Activated T-helper 1 cell treated with anti-CD3 and anti-CD28 coated beads, Interleukin-12 subunit alpha, Interleukin-12 subunit beta, Interleukin-2, Interleukin-4 antibody, amounts not matched to agents 30 ng/mL and 10 ng/mL and 1 ng/mL, durations not matched to agents 14 hours and 24 hours and 36 hours (primary cell): ENCODE data around the gene DYNC2LI1. TPM values are rescaled to one million over a fixed set of nuclear protein-coding genes. Genes with fewer than 3 reads are reported as not detected.

ENCODE experiments used
- DNase-seq: peaks from one replicate; pipeline ENCODE4 v3.0.0; 2021; ENCODE audit warnings: low spot score
- H3K27ac Mint-ChIP-seq: one replicate; pipeline ENCODE4 v1.8.0; 2021; ENCODE audit warnings: mild to moderate bottlenecking, mixed read lengths
- H3K27me3 Mint-ChIP-seq: one replicate; pipeline ENCODE4 v1.8.0; 2022; ENCODE audit warnings: mild to moderate bottlenecking, moderate library complexity, mixed read lengths; ENCODE audit not compliant: insufficient read depth
- H3K36me3 Mint-ChIP-seq: one replicate; pipeline ENCODE4 v1.8.0; 2021; ENCODE audit warnings: low read depth, mixed read lengths
- H3K4me1 Mint-ChIP-seq: one replicate; pipeline ENCODE4 v1.8.0; 2021; ENCODE audit warnings: low read depth, mixed read lengths
- H3K4me3 Mint-ChIP-seq: one replicate; pipeline ENCODE4 v1.8.0; 2021; ENCODE audit warnings: mild to moderate bottlenecking, moderate library complexity, mixed read lengths
- H3K9me3 Mint-ChIP-seq: one replicate; pipeline ENCODE4 v1.8.0; 2021; ENCODE audit warnings: mixed read lengths
- intact Hi-C: fragments of 100-400 bp; cut with micrococcal nuclease; formaldehyde crosslinking; loops from one replicate; pipeline ENCODE4 v1.15.1; 2024
- total RNA-seq: library from RNA; stranded (reverse); gene quantifications from 2 replicates; pipeline ENCODE4 v1.2.3, GENCODE V29; 2022

The DYNC2LI1 gene
- total RNA-seq, 1 donor from 2014 or later = 6.2 TPM

GRCh38 chr2:43848214-43848613, 74.4 kb downstream of the DYNC2LI1 start:
- H3K36me3 Mint-ChIP-seq = no peaks in the 10 kb centered on the region
- no peak overlapping the region for H3K4me3 Mint-ChIP-seq
- H3K27ac Mint-ChIP-seq = no peak overlapping the region
- no peaks in the 10 kb centered on the region for H3K4me1 Mint-ChIP-seq
- H3K27me3 Mint-ChIP-seq = peaks cover 6% of the 10 kb centered on the region
- H3K9me3 Mint-ChIP-seq = no peaks in the 10 kb centered on the region
- intact Hi-C loops = no loop called here
- no peak for DNase-seq

GRCh38 chr2:43851011-43851980, 77.5 kb downstream of the DYNC2LI1 start:
- H3K36me3 Mint-ChIP-seq = no peaks in the 10 kb centered on the region

GRCh38 chr2:43852196-43852730, 78.4 kb downstream of the DYNC2LI1 start:
- no peak for DNase-seq
- Mint-ChIP-seq H3K4me1 (no peaks in the 10 kb centered on the region), H3K36me3 (no peaks in the 10 kb centered on the region), H3K4me3 (no peak overlapping the region), H3K9me3 (no peaks in the 10 kb centered on the region), H3K27ac (no peak overlapping the region), H3K27me3 (peaks cover 10% of the 10 kb centered on the region)
- intact Hi-C loops = no loop called here

More at GRCh38 chr2:43851011-43851980, 77.5 kb downstream of the DYNC2LI1 start:
- no peak for DNase-seq
- Mint-ChIP-seq H3K4me3 (no peak overlapping the region), H3K4me1 (no peaks in the 10 kb centered on the region), H3K27me3 (peaks cover 8% of the 10 kb centered on the region), H3K27ac (no peak overlapping the region), H3K9me3 (no peaks in the 10 kb centered on the region)
- intact Hi-C loops = no loop called here

GRCh38 chr2:43853141-43854081, 79.6 kb downstream of the DYNC2LI1 start:
- Mint-ChIP-seq H3K9me3 (no peaks in the 10 kb centered on the region), H3K4me1 (no peaks in the 10 kb centered on the region), H3K27me3 (peaks cover 11% of the 10 kb centered on the region), H3K27ac (no peak overlapping the region), H3K4me3 (no peak overlapping the region), H3K36me3 (no peaks in the 10 kb centered on the region)
- DNase-seq = no peak
- intact Hi-C loops = no loop called here

- DNase-seq = no peak
- intact Hi-C loops = no loop called here
- Mint-ChIP-seq H3K4me1 (no peaks in the 10 kb centered on the region), H3K4me3 (no peak overlapping the region), H3K36me3 (no peaks in the 10 kb centered on the region), H3K27me3 (peaks cover 14% of the 10 kb centered on the region), H3K9me3 (no peaks in the 10 kb centered on the region), H3K27ac (no peak overlapping the region)
Observed at GRCh38 chr2:43854671-43855070, 80.8 kb downstream of the DYNC2LI1 start.

- Mint-ChIP-seq H3K27me3 (peaks cover 14% of the 10 kb centered on the region), H3K36me3 (no peaks in the 10 kb centered on the region), H3K9me3 (no peaks in the 10 kb centered on the region), H3K4me3 (no peak overlapping the region), H3K27ac (no peak overlapping the region), H3K4me1 (no peaks in the 10 kb centered on the region)
- no peak for DNase-seq
- intact Hi-C loops = no loop called here
Observed at GRCh38 chr2:43855292-43855691, 81.5 kb downstream of the DYNC2LI1 start.

Other genes starting within 250 kb of the DYNC2LI1 start
- 49.8 and 51.7 TPM in 2 replicates for gene THADA, start 178.0 kb upstream of the DYNC2LI1 start, total RNA-seq
- 0.12 and 0.13 TPM in 2 replicates for gene PLEKHH2, start 136.8 kb upstream of the DYNC2LI1 start, total RNA-seq
- gene C1GALT1C1L, start 97.6 kb upstream of the DYNC2LI1 start, total RNA-seq = not detected in 2 replicates
- gene ABCG5, start 64.8 kb downstream of the DYNC2LI1 start, total RNA-seq = not detected in 2 replicates
- gene ABCG8, start 64.9 kb downstream of the DYNC2LI1 start, total RNA-seq = 0.13 TPM in 1 of 2 replicates, not detected in the other
- gene LRPPRC, start 221.9 kb downstream of the DYNC2LI1 start, total RNA-seq = 150 and 162 TPM in 2 replicates